ENCODE data around the gene PRRG2.

PRRG2 gene

DNA sequence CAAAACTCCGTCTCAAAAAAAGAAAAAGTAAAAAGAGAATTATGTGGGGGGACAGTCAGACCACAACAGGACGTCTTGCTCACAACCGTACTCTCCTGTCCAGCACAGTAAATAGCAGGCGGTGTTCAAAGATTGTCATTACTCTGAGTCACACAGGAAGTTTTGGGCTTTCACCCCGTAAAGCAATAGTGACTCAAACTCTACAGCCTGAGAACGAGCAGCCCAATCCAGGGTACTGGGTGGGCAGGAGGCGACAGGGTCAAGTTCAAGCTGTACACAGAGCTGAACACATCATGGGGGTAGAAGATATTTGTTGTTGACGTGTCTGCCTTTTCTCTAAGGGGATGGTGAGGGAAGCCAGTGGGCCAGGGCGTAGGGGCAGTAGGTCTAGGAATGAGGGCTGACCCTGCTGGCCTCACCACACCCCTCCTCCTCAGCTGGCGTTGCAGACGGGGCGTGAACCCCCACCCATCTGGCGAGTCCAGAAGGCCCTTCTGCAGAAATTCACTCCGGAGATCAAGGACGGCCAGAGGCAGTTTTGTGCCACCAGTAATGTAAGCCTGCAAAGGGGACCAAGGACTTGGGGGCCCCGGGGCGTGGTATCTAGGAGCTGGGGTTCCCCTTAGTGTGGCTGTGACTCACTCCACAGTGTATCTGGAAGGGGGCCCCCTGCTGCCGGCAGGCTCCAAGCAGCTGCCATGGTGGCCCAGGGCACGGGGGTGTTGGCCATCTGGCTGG lies 33.1 kb downstream of the PRRG2 start:
- Histone ChIP-seq H4K20me1 (ENCODE audit: insufficient read depth, low read length) (peaks cover 49% of the 10 kb centered on the region), H3K4me1 (ENCODE audit: insufficient read depth, low read length) (no peaks in the 10 kb centered on the region), H3K9me3 (ENCODE audit: insufficient read depth, low read length, severe bottlenecking) (no peaks in the 10 kb centered on the region), H3K79me2 (ENCODE audit: insufficient read depth, low read length) (peaks cover 39% of the 10 kb centered on the region), H3K4me2 (ENCODE audit: insufficient read depth, low read length) (no peak overlapping the region), H3K36me3 (ENCODE audit: insufficient read depth, low read length) (peaks cover 84% of the 10 kb centered on the region), H3K4me3 (ENCODE audit: low read depth in 1 of 2, low read length in 2 of 2) (no peak overlapping the region), H3K27me3 (ENCODE audit: insufficient read depth, low read length, poor library complexity) (no peaks in the 10 kb centered on the region), H3K9ac (ENCODE audit: low read depth, low read length) (no peak overlapping the region), H2AFZ (ENCODE audit: low read depth, low read length) (no peak overlapping the region), H3K27ac (ENCODE audit: low read length) (no peak overlapping the region)
- no peak for TF ChIP-seq EZH2 (IDR thresholded peaks at IDR 0.05; ENCODE audit: borderline replicate concordance, low read depth, low read length, severe bottlenecking)
- TF ChIP-seq, protein P1, sequence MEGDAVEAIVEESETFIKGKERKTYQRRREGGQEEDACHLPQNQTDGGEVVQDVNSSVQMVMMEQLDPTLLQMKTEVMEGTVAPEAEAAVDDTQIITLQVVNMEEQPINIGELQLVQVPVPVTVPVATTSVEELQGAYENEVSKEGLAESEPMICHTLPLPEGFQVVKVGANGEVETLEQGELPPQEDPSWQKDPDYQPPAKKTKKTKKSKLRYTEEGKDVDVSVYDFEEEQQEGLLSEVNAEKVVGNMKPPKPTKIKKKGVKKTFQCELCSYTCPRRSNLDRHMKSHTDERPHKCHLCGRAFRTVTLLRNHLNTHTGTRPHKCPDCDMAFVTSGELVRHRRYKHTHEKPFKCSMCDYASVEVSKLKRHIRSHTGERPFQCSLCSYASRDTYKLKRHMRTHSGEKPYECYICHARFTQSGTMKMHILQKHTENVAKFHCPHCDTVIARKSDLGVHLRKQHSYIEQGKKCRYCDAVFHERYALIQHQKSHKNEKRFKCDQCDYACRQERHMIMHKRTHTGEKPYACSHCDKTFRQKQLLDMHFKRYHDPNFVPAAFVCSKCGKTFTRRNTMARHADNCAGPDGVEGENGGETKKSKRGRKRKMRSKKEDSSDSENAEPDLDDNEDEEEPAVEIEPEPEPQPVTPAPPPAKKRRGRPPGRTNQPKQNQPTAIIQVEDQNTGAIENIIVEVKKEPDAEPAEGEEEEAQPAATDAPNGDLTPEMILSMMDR (IDR thresholded peaks at IDR 0.05; ENCODE audit: borderline replicate concordance, extremely low read depth, low read length, poor library complexity, severe bottlenecking), result no peak
- ATAC-seq (ENCODE audit: insufficient read depth, low read depth) (no peak), DNase-seq (no peak)

DNA sequence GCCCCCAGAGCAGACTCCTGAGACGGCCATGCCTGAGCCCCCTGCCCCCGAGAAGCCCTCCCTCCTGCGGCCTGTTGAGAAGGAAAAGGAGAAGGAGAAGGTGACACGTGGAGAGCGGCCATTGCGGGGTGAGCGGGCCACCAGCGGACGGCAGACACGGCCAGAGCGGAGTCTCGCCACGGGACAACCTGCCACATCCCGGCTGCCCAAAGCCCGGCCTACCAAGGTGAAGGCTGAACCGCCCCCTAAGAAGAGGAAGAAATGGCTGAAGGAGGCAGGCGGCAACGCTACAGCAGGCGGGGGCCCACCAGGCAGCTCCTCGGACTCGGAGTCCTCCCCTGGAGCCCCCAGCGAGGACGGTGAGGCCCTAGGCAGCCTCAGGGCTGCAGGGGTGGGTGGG lies 34.7 kb downstream of the PRRG2 start:
- H3K9ac ChIP-seq (ENCODE audit: low read depth, low read length), result no peak overlapping the region
- no peaks in the 10 kb centered on the region for H3K9me3 ChIP-seq (ENCODE audit: insufficient read depth, low read length, severe bottlenecking)
- H3K27ac ChIP-seq (ENCODE audit: low read length), result no peak overlapping the region
- no peaks in the 10 kb centered on the region for H3K4me1 ChIP-seq (ENCODE audit: insufficient read depth, low read length)
- DNase-seq, result no peak
- peaks cover 82% of the 10 kb centered on the region for H3K36me3 ChIP-seq (ENCODE audit: insufficient read depth, low read length)
- no peak for ATAC-seq (ENCODE audit: insufficient read depth, low read depth)
- peaks cover 45% of the 10 kb centered on the region for H4K20me1 ChIP-seq (ENCODE audit: insufficient read depth, low read length)
- TF ChIP-seq, protein P1 (IDR thresholded peaks at IDR 0.05; ENCODE audit: borderline replicate concordance, extremely low read depth, low read length, poor library complexity, severe bottlenecking), result no peak
- H3K4me2 ChIP-seq (ENCODE audit: insufficient read depth, low read length), result no peak overlapping the region
- H3K27me3 ChIP-seq (ENCODE audit: insufficient read depth, low read length, poor library complexity), result no peaks in the 10 kb centered on the region
- no peak overlapping the region for H2AFZ ChIP-seq (ENCODE audit: low read depth, low read length)
- no peak overlapping the region for H3K4me3 ChIP-seq (ENCODE audit: low read depth in 1 of 2, low read length in 2 of 2)
- H3K79me2 ChIP-seq (ENCODE audit: insufficient read depth, low read length), result peaks cover 30% of the 10 kb centered on the region

DNA sequence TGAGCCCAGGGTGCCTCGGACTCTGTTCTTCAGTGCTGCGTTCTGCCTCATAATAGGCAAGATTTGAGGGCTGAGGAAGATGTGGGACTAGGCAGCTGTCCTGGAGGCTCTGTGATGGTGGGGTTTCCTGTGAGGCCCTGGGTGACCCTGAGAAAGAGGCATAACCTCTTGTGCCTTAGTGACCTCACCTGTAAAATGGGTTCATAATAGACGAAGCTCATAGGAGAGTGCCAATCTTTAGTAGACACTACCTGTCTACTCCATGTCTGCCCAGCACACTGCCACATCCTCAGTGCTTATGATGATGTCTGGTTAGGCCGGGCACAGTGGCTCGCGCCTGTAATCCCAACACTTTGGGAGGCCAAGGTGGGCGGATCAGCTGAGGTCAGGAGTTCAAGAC lies 35.4 kb downstream of the PRRG2 start:
- Histone ChIP-seq H3K36me3 (ENCODE audit: insufficient read depth, low read length) (peaks cover 81% of the 10 kb centered on the region), H3K4me2 (ENCODE audit: insufficient read depth, low read length) (no peak overlapping the region), H3K27ac (ENCODE audit: low read length) (no peak overlapping the region), H3K9ac (ENCODE audit: low read depth, low read length) (no peak overlapping the region), H3K4me3 (ENCODE audit: low read depth in 1 of 2, low read length in 2 of 2) (no peak overlapping the region), H4K20me1 (ENCODE audit: insufficient read depth, low read length) (peaks cover 45% of the 10 kb centered on the region), H3K4me1 (ENCODE audit: insufficient read depth, low read length) (no peaks in the 10 kb centered on the region), H3K79me2 (ENCODE audit: insufficient read depth, low read length) (peaks cover 24% of the 10 kb centered on the region), H2AFZ (ENCODE audit: low read depth, low read length) (no peak overlapping the region), H3K9me3 (ENCODE audit: insufficient read depth, low read length, severe bottlenecking) (no peaks in the 10 kb centered on the region), H3K27me3 (ENCODE audit: insufficient read depth, low read length, poor library complexity) (no peaks in the 10 kb centered on the region)
- TF ChIP-seq EZH2 (IDR thresholded peaks at IDR 0.05; ENCODE audit: borderline replicate concordance, low read depth, low read length, severe bottlenecking), result no peak
- TF ChIP-seq, protein P1 (IDR thresholded peaks at IDR 0.05; ENCODE audit: borderline replicate concordance, extremely low read depth, low read length, poor library complexity, severe bottlenecking), result no peak
- ATAC-seq (ENCODE audit: insufficient read depth, low read depth) (no peak), DNase-seq (no peak)

All from DND-41 (cell line).